ENCODE data around the gene SCN5A. TPM values are rescaled to one million over a fixed set of nuclear protein-coding genes. Genes with fewer than 3 reads are reported as not detected.

SCN5A gene
- total and polyA plus RNA-seq, 4 donors = 0.38 to 2.0 (median 0.61) TPM

DNA sequence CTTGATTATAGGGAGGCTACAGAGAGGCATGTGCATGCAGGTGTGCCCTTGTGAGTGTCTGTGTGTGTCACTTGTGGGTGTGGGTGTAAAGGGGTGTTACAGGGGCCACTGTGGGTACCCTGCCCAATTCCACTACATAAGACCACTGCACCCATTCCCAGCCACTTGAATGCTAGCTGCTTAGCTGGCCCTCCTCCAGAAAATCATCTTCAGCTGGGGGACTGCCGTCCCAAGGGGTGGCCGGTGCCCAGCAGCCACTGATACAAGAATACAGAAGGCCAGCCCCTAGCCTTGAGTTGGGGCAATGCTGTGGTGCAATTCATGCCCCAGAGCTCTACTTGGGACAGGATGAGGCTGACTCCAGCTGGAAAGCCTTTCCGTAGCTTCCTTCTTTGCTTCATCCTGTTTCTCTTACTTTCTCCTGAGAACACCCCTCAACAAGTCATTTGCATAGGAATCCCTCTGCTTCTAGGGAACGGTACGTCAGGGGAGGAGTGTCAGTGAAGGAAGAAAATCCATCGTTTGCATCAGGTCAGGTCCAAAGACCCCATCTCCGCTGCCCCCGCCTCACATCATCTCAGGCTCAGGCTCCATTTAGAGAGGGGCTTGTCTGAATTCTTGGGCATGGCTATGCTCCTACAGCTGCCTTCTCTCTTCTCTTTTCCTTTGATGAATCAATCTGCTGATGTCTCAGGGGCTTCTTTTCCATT, 72.0 kb downstream of the SCN5A start:
- Histone ChIP-seq H3K36me3 (ENCODE audit: control insufficient read depth in 1 of 2, insufficient read depth in 2 of 2, low read length in 1 of 2) (no peaks in the 10 kb centered on the region), H3K4me3 (ENCODE audit: low read length in 2 of 2) (no peak overlapping the region), H3K27me3 (ENCODE audit: control insufficient read depth in 1 of 2, insufficient read depth in 2 of 2, low read length in 1 of 2) (no peaks in the 10 kb centered on the region), H3K9me3 (ENCODE audit: control insufficient read depth, low read length) (no peaks in the 10 kb centered on the region), H3K27ac (ENCODE audit: low read depth in 1 of 2, low read length in 2 of 2) (no peak overlapping the region), H3K4me1 (ENCODE audit: control insufficient read depth in 1 of 2, insufficient read depth in 2 of 2, low read length in 2 of 2) (no peaks in the 10 kb centered on the region)
- intact Hi-C loops (cut with DNase I) = no loop called here
- no peak for ATAC-seq (ENCODE audit: low FRiP score)
- no peak for DNase-seq
- WGBS, 2 donors = 85 to 89% methylated on average over 8 of the region's 8 CpGs

DNA sequence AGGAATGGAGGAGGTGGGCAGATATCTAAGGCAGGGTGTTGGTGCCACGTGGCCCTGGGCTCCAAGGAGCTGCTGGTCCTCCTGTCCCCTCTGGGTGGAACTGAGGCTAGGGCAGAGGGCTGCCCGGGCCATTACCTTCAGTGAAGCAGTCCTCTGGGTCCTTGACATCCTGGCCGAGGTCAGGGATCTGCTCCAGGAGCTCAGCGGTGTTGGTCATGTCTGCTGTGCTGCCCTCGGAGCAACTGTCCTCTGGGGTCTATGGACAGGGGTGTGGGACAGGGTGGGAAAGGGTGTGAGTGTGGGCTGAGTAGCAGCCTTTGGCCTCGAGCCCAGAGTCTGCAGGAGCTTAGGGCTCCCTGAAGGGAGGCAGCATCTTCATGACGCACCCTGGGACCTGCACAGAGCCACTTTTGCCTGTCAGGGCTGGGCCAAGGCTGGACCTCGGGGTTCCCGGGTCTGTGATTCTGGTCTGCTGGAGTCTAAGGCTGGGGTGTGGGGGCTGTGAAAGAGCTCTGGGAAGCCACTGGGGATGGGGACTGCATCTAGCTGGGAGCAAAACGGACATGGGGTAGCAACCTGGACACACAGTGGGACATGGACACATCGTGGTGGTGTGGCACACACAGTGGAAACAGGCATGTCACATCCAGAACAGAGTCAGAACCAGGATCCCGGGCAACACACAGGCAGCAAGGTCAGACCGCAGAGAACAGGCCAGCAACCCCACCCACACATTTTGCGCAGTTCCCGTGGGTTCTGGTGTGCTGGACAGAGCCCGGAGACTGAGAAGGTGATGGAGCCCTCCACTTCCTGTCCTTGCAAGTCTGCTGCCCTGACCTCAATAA, 72.7 kb downstream of the SCN5A start:
- DNase-seq = no peak
- Histone ChIP-seq H3K4me1 (ENCODE audit: control insufficient read depth in 1 of 2, insufficient read depth in 2 of 2, low read length in 2 of 2) (no peaks in the 10 kb centered on the region), H3K27ac (ENCODE audit: low read depth in 1 of 2, low read length in 2 of 2) (no peak overlapping the region), H3K27me3 (ENCODE audit: control insufficient read depth in 1 of 2, insufficient read depth in 2 of 2, low read length in 1 of 2) (no peaks in the 10 kb centered on the region), H3K9me3 (ENCODE audit: control insufficient read depth, low read length) (no peaks in the 10 kb centered on the region), H3K4me3 (ENCODE audit: low read length in 2 of 2) (no peak overlapping the region), H3K36me3 (ENCODE audit: control insufficient read depth in 1 of 2, insufficient read depth in 2 of 2, low read length in 1 of 2) (no peaks in the 10 kb centered on the region)
- intact Hi-C loops (cut with DNase I) = no loop called here
- 85 to 89% methylated on average over 16 of the region's 16 CpGs for WGBS, 2 donors
- no peak for ATAC-seq (ENCODE audit: low FRiP score)

DNA sequence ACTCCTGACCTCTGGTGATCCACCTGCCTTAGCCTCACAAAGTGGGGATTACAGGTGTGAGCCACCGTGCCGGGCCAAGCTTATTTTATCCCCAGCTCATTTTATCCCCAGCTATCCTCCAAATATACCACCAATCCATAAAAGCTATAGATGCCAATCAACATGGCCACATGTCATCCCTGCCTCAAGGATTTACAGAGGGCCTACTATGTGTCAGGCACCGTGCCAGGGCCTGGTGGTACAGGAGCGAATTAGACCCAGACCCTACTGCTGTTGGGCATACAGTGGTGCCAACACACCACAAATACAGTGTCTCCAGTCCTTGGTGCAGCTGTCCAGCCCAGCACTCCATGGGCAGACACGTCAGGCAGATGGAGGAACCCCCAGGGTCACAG, 73.4 kb downstream of the SCN5A start:
- no peak for ATAC-seq (ENCODE audit: low FRiP score)
- WGBS, 2 donors = 93 to 95% methylated on average over 5 of the region's 5 CpGs
- H3K27ac ChIP-seq (ENCODE audit: low read depth in 1 of 2, low read length in 2 of 2) = no peak overlapping the region
- DNase-seq = no peak
- no peaks in the 10 kb centered on the region for H3K36me3 ChIP-seq (ENCODE audit: control insufficient read depth in 1 of 2, insufficient read depth in 2 of 2, low read length in 1 of 2)
- no peaks in the 10 kb centered on the region for H3K4me1 ChIP-seq (ENCODE audit: control insufficient read depth in 1 of 2, insufficient read depth in 2 of 2, low read length in 2 of 2)
- intact Hi-C loops (cut with DNase I) = no loop called here
- H3K9me3 ChIP-seq (ENCODE audit: control insufficient read depth, low read length) = no peaks in the 10 kb centered on the region
- H3K4me3 ChIP-seq (ENCODE audit: low read length in 2 of 2) = no peak overlapping the region
- H3K27me3 ChIP-seq (ENCODE audit: control insufficient read depth in 1 of 2, insufficient read depth in 2 of 2, low read length in 1 of 2) = no peaks in the 10 kb centered on the region

GRCh38 chr3:38575279-38575843, 74.1 kb downstream of the SCN5A start:
- H3K36me3 ChIP-seq (ENCODE audit: control insufficient read depth in 1 of 2, insufficient read depth in 2 of 2, low read length in 1 of 2) = no peaks in the 10 kb centered on the region
- H3K4me3 ChIP-seq (ENCODE audit: low read length in 2 of 2) = no peak overlapping the region
- no peak overlapping the region for H3K27ac ChIP-seq (ENCODE audit: low read depth in 1 of 2, low read length in 2 of 2)
- no peaks in the 10 kb centered on the region for H3K4me1 ChIP-seq (ENCODE audit: control insufficient read depth in 1 of 2, insufficient read depth in 2 of 2, low read length in 2 of 2)
- ATAC-seq (ENCODE audit: low FRiP score) (no peak), DNase-seq (no peak)
- 87 to 89% methylated on average over 18 of the region's 18 CpGs for WGBS, 2 donors
- H3K27me3 ChIP-seq (ENCODE audit: control insufficient read depth in 1 of 2, insufficient read depth in 2 of 2, low read length in 1 of 2) = no peaks in the 10 kb centered on the region
- intact Hi-C loops (cut with DNase I) = no loop called here
- no peaks in the 10 kb centered on the region for H3K9me3 ChIP-seq (ENCODE audit: control insufficient read depth, low read length)

GRCh38 chr3:38574411-38575278, 74.8 kb downstream of the SCN5A start:
- no peak overlapping the region for H3K4me3 ChIP-seq (ENCODE audit: low read length in 2 of 2)
- no peaks in the 10 kb centered on the region for H3K4me1 ChIP-seq (ENCODE audit: control insufficient read depth in 1 of 2, insufficient read depth in 2 of 2, low read length in 2 of 2)
- H3K36me3 ChIP-seq (ENCODE audit: control insufficient read depth in 1 of 2, insufficient read depth in 2 of 2, low read length in 1 of 2) = no peaks in the 10 kb centered on the region
- no peak overlapping the region for H3K27ac ChIP-seq (ENCODE audit: low read depth in 1 of 2, low read length in 2 of 2)
- H3K9me3 ChIP-seq (ENCODE audit: control insufficient read depth, low read length) = no peaks in the 10 kb centered on the region
- DNase-seq (peak in 1 of 2 donors; percentile 38), ATAC-seq (ENCODE audit: low FRiP score) (peak; percentile 35)
- intact Hi-C loops (cut with DNase I) = no loop called here
- H3K27me3 ChIP-seq (ENCODE audit: control insufficient read depth in 1 of 2, insufficient read depth in 2 of 2, low read length in 1 of 2) = no peaks in the 10 kb centered on the region
- WGBS, 2 donors = 75 to 80% methylated on average over 6 of the region's 6 CpGs

GRCh38 chr3:38573556-38573955, 75.9 kb downstream of the SCN5A start:
- Histone ChIP-seq H3K27me3 (ENCODE audit: control insufficient read depth in 1 of 2, insufficient read depth in 2 of 2, low read length in 1 of 2) (no peaks in the 10 kb centered on the region), H3K9me3 (ENCODE audit: control insufficient read depth, low read length) (no peaks in the 10 kb centered on the region), H3K27ac (ENCODE audit: low read depth in 1 of 2, low read length in 2 of 2) (no peak overlapping the region), H3K4me1 (ENCODE audit: control insufficient read depth in 1 of 2, insufficient read depth in 2 of 2, low read length in 2 of 2) (no peaks in the 10 kb centered on the region), H3K36me3 (ENCODE audit: control insufficient read depth in 1 of 2, insufficient read depth in 2 of 2, low read length in 1 of 2) (no peaks in the 10 kb centered on the region), H3K4me3 (ENCODE audit: low read length in 2 of 2) (no peak overlapping the region)
- no peak for ATAC-seq (ENCODE audit: low FRiP score)
- no peak for DNase-seq
- WGBS, 2 donors = 61 to 66% methylated on average over 3 of the region's 3 CpGs
- intact Hi-C loops (cut with DNase I) = no loop called here

GRCh38 chr3:38573111-38573510, 76.4 kb downstream of the SCN5A start:
- intact Hi-C loops (cut with DNase I) = no loop called here

GRCh38 chr3:38567498-38567897, 82.0 kb downstream of the SCN5A start:
- H3K9me3 ChIP-seq (ENCODE audit: control insufficient read depth, low read length) = no peaks in the 10 kb centered on the region
- ATAC-seq (ENCODE audit: low FRiP score) (no peak), DNase-seq (peak in 1 of 2 donors; percentile 16)
- no peak overlapping the region for H3K4me3 ChIP-seq (ENCODE audit: low read length in 2 of 2)
- H3K36me3 ChIP-seq (ENCODE audit: control insufficient read depth in 1 of 2, insufficient read depth in 2 of 2, low read length in 1 of 2) = no peaks in the 10 kb centered on the region
- intact Hi-C loops (cut with DNase I) = no loop called here
- no peaks in the 10 kb centered on the region for H3K27me3 ChIP-seq (ENCODE audit: control insufficient read depth in 1 of 2, insufficient read depth in 2 of 2, low read length in 1 of 2)
- no peaks in the 10 kb centered on the region for H3K4me1 ChIP-seq (ENCODE audit: control insufficient read depth in 1 of 2, insufficient read depth in 2 of 2, low read length in 2 of 2)
- WGBS, 2 donors = 92 to 93% methylated on average over 4 of the region's 4 CpGs
- H3K27ac ChIP-seq (ENCODE audit: low read depth in 1 of 2, low read length in 2 of 2) = no peak overlapping the region

More at GRCh38 chr3:38573111-38573510, 76.4 kb downstream of the SCN5A start:
- no peaks in the 10 kb centered on the region for H3K27me3 ChIP-seq (ENCODE audit: control insufficient read depth in 1 of 2, insufficient read depth in 2 of 2, low read length in 1 of 2)
- H3K9me3 ChIP-seq (ENCODE audit: control insufficient read depth, low read length) = no peaks in the 10 kb centered on the region
- no peaks in the 10 kb centered on the region for H3K36me3 ChIP-seq (ENCODE audit: control insufficient read depth in 1 of 2, insufficient read depth in 2 of 2, low read length in 1 of 2)
- H3K4me3 ChIP-seq (ENCODE audit: low read length in 2 of 2) = no peak overlapping the region
- ATAC-seq (ENCODE audit: low FRiP score) (no peak), DNase-seq (no peak)
- H3K27ac ChIP-seq (ENCODE audit: low read depth in 1 of 2, low read length in 2 of 2) = no peak overlapping the region
- 82 to 98% methylated on average over 3 of the region's 3 CpGs for WGBS, 2 donors
- no peaks in the 10 kb centered on the region for H3K4me1 ChIP-seq (ENCODE audit: control insufficient read depth in 1 of 2, insufficient read depth in 2 of 2, low read length in 2 of 2)

Data from aorta (tissue), 5 donors.